ENCODE measurements around the gene CTNNA3. TPM values are rescaled to one million over a fixed set of nuclear protein-coding genes. Genes with fewer than 3 reads are reported as not detected.

Gene CTNNA3
- total and polyA plus RNA-seq, 2 donors (not counting 3 experiments of a cell fraction or from before 2014, with no cell fraction given) = not detected

DNA sequence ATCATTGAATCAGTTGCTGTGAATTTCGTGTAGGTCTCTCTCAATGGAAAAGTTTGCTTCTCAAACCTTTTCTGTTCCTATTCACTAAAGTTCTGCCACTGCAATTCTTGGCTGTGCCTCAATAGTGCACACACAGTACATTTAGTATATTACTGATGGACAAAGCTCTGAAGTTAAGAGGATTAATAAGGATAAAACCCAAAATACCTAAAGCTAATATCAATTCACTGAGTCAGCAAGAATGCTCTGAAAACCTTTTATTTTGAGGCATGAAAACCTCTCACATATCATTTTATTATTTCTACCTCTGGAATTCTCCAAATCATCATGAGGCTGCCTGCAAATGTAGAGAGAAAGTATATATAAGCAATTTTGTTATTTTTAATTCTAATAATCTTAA, 1403.5 kb downstream of the CTNNA3 start:
- dilution Hi-C loops (cut with MboI; ENCODE audit: extremely low pct_ligation_motif_present, low sequenced_read_pairs) = no loop called here
- H3K79me2 ChIP-seq (ENCODE audit: control insufficient read depth, insufficient read depth, low read length) = no peaks in the 10 kb centered on the region
- H3K36me3 ChIP-seq (ENCODE audit: control insufficient read depth in 2 of 2, extremely low read depth in 1 of 2, insufficient read depth in 2 of 2, low read length in 2 of 2) = no peaks in the 10 kb centered on the region
- H3K27me3 ChIP-seq (ENCODE audit: control insufficient read depth in 2 of 2, insufficient read depth in 2 of 2, low read length in 2 of 2) = no peaks in the 10 kb centered on the region
- TF ChIP-seq GATA2 (IDR thresholded peaks at IDR 0.05; ENCODE audit: insufficient read depth, insufficient read length, low read depth, low read length) = no peak
- TF ChIP-seq FOS (IDR thresholded peaks at IDR 0.05; ENCODE audit: borderline replicate concordance, insufficient read depth, low read length) = no peak
- no peak for TF ChIP-seq POLR2AphosphoS5 (IDR thresholded peaks at IDR 0.05; ENCODE audit: insufficient read depth, low read depth, low read length)
- POLR2A ChIA-PET = no interaction called here
- no peaks in the 10 kb centered on the region for H3K4me1 ChIP-seq (ENCODE audit: control insufficient read depth, extremely low read depth, insufficient read depth, low read length)
- no peaks in the 10 kb centered on the region for H3K9me3 ChIP-seq (replicated peaks; ENCODE audit: control insufficient read depth, insufficient read depth, low read length)
- DNase-seq (ENCODE audit: low read depth, low spot score) (no peak), FAIRE-seq (no peak)
- H3K4me3 ChIP-seq (replicated peaks in 1 of 3; ENCODE audit: insufficient read depth in 1 of 3, low read depth in 1 of 3, low read length in 3 of 3) = no peak overlapping the region
- H3K4me2 ChIP-seq (ENCODE audit: insufficient read depth, low read length) = no peak overlapping the region
- BruUV-seq (replicated peaks) = no TSS peak
- H3K27ac ChIP-seq (ENCODE audit: insufficient read depth, low read depth, low read length) = no peak overlapping the region
- H3K9me1 ChIP-seq (replicated peaks; ENCODE audit: control insufficient read depth, extremely low read depth, insufficient read depth, low read length) = no peaks in the 10 kb centered on the region
- H4K20me1 ChIP-seq (replicated peaks; ENCODE audit: control insufficient read depth, extremely low read depth, insufficient read depth, low read length) = no peaks in the 10 kb centered on the region
- intact Hi-C loops (cut with micrococcal nuclease) = loop anchor here (5.0 kb wide), 1 partner anchor 795 kb away; no protein-coding TSS in a partner anchor
- no peak overlapping the region for H3K9ac ChIP-seq (replicated peaks; ENCODE audit: extremely low read depth, insufficient read depth, low read length)
- CTCF ChIA-PET = no interaction called here
- no peak overlapping the region for H2AFZ ChIP-seq (ENCODE audit: low read depth, low read length)

DNA sequence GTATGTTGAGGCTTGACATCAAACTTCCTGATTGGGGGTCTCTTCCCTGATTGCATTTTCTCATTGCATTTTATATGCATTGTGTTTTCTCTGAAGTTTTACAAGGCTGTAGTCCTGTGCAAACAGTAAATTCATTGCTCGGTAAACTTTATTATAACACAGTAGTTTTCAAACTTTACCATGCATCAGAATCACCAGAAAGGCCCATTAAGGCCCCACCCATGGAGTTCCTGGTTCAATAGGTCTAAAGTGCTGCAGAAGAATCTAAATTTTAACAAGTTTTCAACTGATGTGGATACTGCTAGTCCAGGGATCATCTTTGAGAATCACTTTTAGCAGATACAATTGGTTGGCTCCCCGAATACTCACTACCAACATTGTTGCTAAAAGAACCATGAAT, 1404.9 kb downstream of the CTNNA3 start:
- Histone ChIP-seq H3K79me2 (ENCODE audit: control insufficient read depth, insufficient read depth, low read length) (no peaks in the 10 kb centered on the region), H3K4me2 (ENCODE audit: insufficient read depth, low read length) (no peak overlapping the region), H3K36me3 (ENCODE audit: control insufficient read depth in 2 of 2, extremely low read depth in 1 of 2, insufficient read depth in 2 of 2, low read length in 2 of 2) (no peaks in the 10 kb centered on the region), H3K27ac (ENCODE audit: insufficient read depth, low read depth, low read length) (no peak overlapping the region), H3K9me1 (replicated peaks; ENCODE audit: control insufficient read depth, extremely low read depth, insufficient read depth, low read length) (no peaks in the 10 kb centered on the region), H3K27me3 (ENCODE audit: control insufficient read depth in 2 of 2, insufficient read depth in 2 of 2, low read length in 2 of 2) (no peaks in the 10 kb centered on the region), H4K20me1 (replicated peaks; ENCODE audit: control insufficient read depth, extremely low read depth, insufficient read depth, low read length) (no peaks in the 10 kb centered on the region), H3K9me3 (replicated peaks; ENCODE audit: control insufficient read depth, insufficient read depth, low read length) (no peaks in the 10 kb centered on the region), H3K4me1 (ENCODE audit: control insufficient read depth, extremely low read depth, insufficient read depth, low read length) (no peaks in the 10 kb centered on the region), H3K4me3 (replicated peaks in 1 of 3; ENCODE audit: insufficient read depth in 1 of 3, low read depth in 1 of 3, low read length in 3 of 3) (no peak overlapping the region), H3K9ac (replicated peaks; ENCODE audit: extremely low read depth, insufficient read depth, low read length) (no peak overlapping the region), H2AFZ (ENCODE audit: low read depth, low read length) (no peak overlapping the region)
- TF ChIP-seq POLR2A (IDR thresholded peaks at IDR 0.05; ENCODE audit: low read depth, low read length) = no peak
- ChIA-PET CTCF (no interaction called here), POLR2A (no interaction called here)
- DNase-seq (ENCODE audit: low read depth, low spot score) = no peak
- no TSS peak for BruUV-seq (replicated peaks)
- dilution Hi-C loops (cut with MboI; ENCODE audit: extremely low pct_ligation_motif_present, low sequenced_read_pairs) (no loop called here), intact Hi-C loops (cut with micrococcal nuclease) (loop anchor here (5.0 kb wide), 1 partner anchor 794 kb away; no protein-coding TSS in a partner anchor)
- FAIRE-seq = no peak
